Liver (tissue), 3 donors: ENCODE results near the gene ZNF438.

ENCODE experiments used
- ATF3 ChIP-seq: IDR thresholded peaks from 2 replicates; pipeline ENCODE4 v1.6.1; 2016; ENCODE audit warnings: antibody characterized with exemption
- CTCF ChIP-seq: fragments of 150-350 bp; IDR thresholded peaks from 2 replicates; pipeline ENCODE4 v1.5.1; 2017; ENCODE audit warnings: improper control_type of control experiment, low read depth, low read length; ENCODE audit not compliant: missing input control
- EGR1 ChIP-seq, 2 donors: IDR thresholded peaks; 2 replicates each; pipeline ENCODE4 v1.6.1; 2016 to 2018; ENCODE audit warnings: antibody characterized with exemption in 2 of 2, low read depth in 2 of 2
- FOXA1 ChIP-seq: IDR thresholded peaks from 2 replicates; pipeline ENCODE4 v1.6.1; 2016; ENCODE audit warnings: antibody characterized with exemption
- MAX ChIP-seq: IDR thresholded peaks from 2 replicates; pipeline ENCODE4 v1.6.1; 2016; ENCODE audit warnings: antibody characterized with exemption
- RAD21 ChIP-seq, 2 donors: IDR thresholded peaks; 2 replicates each; pipeline ENCODE4 v1.6.1; 2016; ENCODE audit warnings: antibody characterized with exemption in 2 of 2, mild to moderate bottlenecking in 2 of 2
- SP1 ChIP-seq: IDR thresholded peaks from 2 replicates; pipeline ENCODE4 v1.6.1; 2018; ENCODE audit warnings: antibody characterized with exemption, mild to moderate bottlenecking
- donor health status: healthy.
- donor health status: healthy.

GRCh38 chr10:31035266-31035798 is 3.7 kb upstream of the ZNF438 start:
- TF ChIP-seq CTCF (no peak), EGR1 (IDR thresholded peaks at IDR 0.05; ENCODE audit: low read depth in 2 of 2) (no peak), RAD21 (IDR thresholded peaks at IDR 0.05) (no peak), MAX (no peak), ATF3 (no peak), SP1 (no peak), FOXA1 (no peak)
